ENCODE data around the gene FAM107B. TPM values are rescaled to one million over a fixed set of nuclear protein-coding genes. Genes with fewer than 3 reads are reported as not detected.
A peak's percentile ranks its signal among the peaks of the same experiment; 100 is the strongest.

FAM107B gene
- total and polyA plus RNA-seq, 2 of the 13 experiments (the other 11 are each of a cell fraction or from before 2014, with no cell fraction given), result 15.7 to 24.8 TPM

GRCh38 chr10:14550471-14550981, 224.2 kb downstream of the FAM107B start (continued):
- no peak for TF ChIP-seq MTF2 (CRISPR knock-in tag; IDR thresholded peaks at IDR 0.05; ENCODE audit: borderline replicate concordance)
- peak in 1 of 2 experiments; percentile 29; a peak in 2 of 4 replicates for TF ChIP-seq MAFK (conservative IDR thresholded peaks at IDR 0.05 in 1 of 2, IDR thresholded peaks at IDR 0.05 in 1 of 2; ENCODE audit: low read length in 2 of 2)
- TF ChIP-seq ZNF879 (CRISPR knock-in tag; IDR thresholded peaks at IDR 0.05), result no peak
- TF ChIP-seq NBN (conservative IDR thresholded peaks at IDR 0.05), result no peak
- TF ChIP-seq RAD21 (CRISPR knock-in tag; IDR thresholded peaks at IDR 0.05), result 0 out of 2 replicates have a peak, but pooled peaks have one; percentile 28
- TF ChIP-seq MTERF4 (CRISPR knock-in tag; IDR thresholded peaks at IDR 0.05), result no peak
- no peak for TF ChIP-seq ZNF33B (CRISPR knock-in tag; IDR thresholded peaks at IDR 0.05)
- no peak for TF ChIP-seq MXD3 (CRISPR knock-in tag; IDR thresholded peaks at IDR 0.05)
- no peak for TF ChIP-seq TRAFD1 (CRISPR knock-in tag; IDR thresholded peaks at IDR 0.05; ENCODE audit: borderline replicate concordance)
- no peak for TF ChIP-seq GATA4 (IDR thresholded peaks at IDR 0.05; ENCODE audit: borderline replicate concordance, low read depth)
- peak; percentile 51; the same call in 1 of the 2 replicates for TF ChIP-seq CREM (IDR thresholded peaks at IDR 0.05)
- no peak for TF ChIP-seq CREM (CRISPR knock-in tag; IDR thresholded peaks at IDR 0.05)
- TF ChIP-seq KMT2A (CRISPR knock-in tag; IDR thresholded peaks at IDR 0.05), result no peak
- TF ChIP-seq CEBPB (IDR thresholded peaks at IDR 0.05; ENCODE audit: borderline replicate concordance, low read depth, low read length), result peak; percentile 86
- peak; percentile 53; the same call in 1 of the 2 replicates for TF ChIP-seq ATF3 (CRISPR knock-in tag; IDR thresholded peaks at IDR 0.05)
- no peak for TF ChIP-seq TMF1 (CRISPR knock-in tag; IDR thresholded peaks at IDR 0.05; ENCODE audit: low read depth)
- no peak for TF ChIP-seq GABPB1 (CRISPR knock-in tag; IDR thresholded peaks at IDR 0.05)
- no peak for TF ChIP-seq ZNF18 (CRISPR knock-in tag; IDR thresholded peaks at IDR 0.05; ENCODE audit: insufficient replicate concordance)
- no peak for TF ChIP-seq ZNF761 (CRISPR knock-in tag; conservative IDR thresholded peaks at IDR 0.05)
- TF ChIP-seq SP1 (IDR thresholded peaks at IDR 0.05), result no peak
- no peak for TF ChIP-seq SP1 (CRISPR knock-in tag; IDR thresholded peaks at IDR 0.05)
- peak; percentile 52; the same call in 1 of the 2 replicates for TF ChIP-seq FOSL1 (CRISPR knock-in tag; IDR thresholded peaks at IDR 0.05; ENCODE audit: borderline replicate concordance)
- no peak for TF ChIP-seq ZNF281 (CRISPR knock-in tag; IDR thresholded peaks at IDR 0.05; ENCODE audit: borderline replicate concordance)
- TF ChIP-seq NR2F6 (IDR thresholded peaks at IDR 0.05), result peak; percentile 73
- TF ChIP-seq NR2F6 (CRISPR knock-in tag; IDR thresholded peaks at IDR 0.05), result peak; percentile 32; the same call in 1 of the 2 replicates
